ENCODE data around the gene DMPK.

Gene DMPK, protein sequence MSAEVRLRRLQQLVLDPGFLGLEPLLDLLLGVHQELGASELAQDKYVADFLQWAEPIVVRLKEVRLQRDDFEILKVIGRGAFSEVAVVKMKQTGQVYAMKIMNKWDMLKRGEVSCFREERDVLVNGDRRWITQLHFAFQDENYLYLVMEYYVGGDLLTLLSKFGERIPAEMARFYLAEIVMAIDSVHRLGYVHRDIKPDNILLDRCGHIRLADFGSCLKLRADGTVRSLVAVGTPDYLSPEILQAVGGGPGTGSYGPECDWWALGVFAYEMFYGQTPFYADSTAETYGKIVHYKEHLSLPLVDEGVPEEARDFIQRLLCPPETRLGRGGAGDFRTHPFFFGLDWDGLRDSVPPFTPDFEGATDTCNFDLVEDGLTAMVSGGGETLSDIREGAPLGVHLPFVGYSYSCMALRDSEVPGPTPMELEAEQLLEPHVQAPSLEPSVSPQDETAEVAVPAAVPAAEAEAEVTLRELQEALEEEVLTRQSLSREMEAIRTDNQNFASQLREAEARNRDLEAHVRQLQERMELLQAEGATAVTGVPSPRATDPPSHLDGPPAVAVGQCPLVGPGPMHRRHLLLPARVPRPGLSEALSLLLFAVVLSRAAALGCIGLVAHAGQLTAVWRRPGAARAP

DNA sequence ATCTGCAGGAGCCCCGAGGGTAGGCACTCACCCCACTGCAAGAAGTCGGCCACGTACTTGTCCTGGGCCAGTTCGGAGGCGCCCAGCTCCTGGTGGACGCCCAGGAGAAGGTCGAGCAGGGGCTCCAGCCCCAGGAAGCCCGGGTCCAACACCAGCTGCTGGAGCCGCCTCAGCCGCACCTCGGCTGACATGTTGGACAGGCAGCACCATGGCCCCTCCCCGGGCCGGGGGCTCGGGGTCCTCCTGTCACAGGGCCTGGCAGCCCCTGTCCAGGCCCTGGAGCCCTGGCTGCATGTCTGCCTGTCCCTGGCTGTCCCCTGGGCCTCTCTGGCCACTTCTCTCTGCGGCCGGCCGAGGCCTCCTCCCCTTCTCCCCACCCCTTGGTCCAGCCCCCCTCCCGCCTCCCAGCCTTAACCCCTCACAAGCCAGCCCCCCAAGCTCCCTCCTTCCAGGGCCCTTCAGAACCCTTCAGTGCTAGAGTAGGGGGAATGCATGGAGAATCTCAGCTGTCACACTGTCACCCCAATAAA is at the start of gene DMPK:
Gene DMPK (minus strand): TSS at position 329 of the 530 bp plus-strand sequence. CDS start 138 bp downstream, at position 191.
- no peak for DNase-seq (ENCODE audit: low read depth in 3 of 3)

DNA sequence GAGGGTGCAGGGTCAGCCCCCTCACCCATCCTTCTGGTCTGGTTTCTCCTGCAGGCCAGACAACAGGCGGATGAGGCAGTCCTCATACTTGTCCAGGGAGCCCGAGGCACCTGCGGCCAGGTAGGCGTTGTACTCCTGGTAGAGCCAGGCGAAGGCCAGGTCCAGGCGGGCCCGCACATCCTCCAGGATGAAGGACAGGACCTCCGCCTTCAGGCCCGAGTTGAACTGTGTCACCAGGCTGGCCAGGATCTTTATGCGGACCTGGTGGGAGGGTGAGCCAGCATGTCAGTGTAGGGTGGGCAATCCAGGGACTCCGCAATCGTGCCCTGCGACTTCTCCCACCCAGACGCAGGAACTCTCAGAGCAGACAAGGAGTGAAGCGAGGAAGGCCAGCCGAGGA is 46.7 kb upstream of the DMPK start:
- DNase-seq (ENCODE audit: low read depth in 3 of 3): no peak

DNA sequence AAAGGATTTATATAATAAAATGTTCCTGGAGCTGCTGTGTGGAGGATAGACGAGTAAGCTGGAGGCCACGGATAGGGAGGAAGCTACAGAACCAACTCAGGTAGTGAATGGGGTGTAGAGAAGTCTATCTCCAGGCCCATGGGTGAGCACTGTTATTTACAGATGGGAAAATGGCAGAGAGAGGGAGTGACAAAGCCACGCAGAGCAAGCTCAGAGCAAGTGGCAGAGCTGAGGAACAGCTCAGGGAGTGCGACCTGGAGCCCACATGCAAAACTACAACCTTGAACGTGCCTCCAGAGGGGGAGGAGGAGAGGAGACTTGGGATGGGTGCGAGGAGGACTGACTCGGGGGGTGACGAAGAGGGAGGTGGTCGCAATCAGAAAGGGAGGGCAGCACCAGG is 46.2 kb upstream of the DMPK start:
- no peak for DNase-seq (ENCODE audit: low read depth in 3 of 3)

DNA sequence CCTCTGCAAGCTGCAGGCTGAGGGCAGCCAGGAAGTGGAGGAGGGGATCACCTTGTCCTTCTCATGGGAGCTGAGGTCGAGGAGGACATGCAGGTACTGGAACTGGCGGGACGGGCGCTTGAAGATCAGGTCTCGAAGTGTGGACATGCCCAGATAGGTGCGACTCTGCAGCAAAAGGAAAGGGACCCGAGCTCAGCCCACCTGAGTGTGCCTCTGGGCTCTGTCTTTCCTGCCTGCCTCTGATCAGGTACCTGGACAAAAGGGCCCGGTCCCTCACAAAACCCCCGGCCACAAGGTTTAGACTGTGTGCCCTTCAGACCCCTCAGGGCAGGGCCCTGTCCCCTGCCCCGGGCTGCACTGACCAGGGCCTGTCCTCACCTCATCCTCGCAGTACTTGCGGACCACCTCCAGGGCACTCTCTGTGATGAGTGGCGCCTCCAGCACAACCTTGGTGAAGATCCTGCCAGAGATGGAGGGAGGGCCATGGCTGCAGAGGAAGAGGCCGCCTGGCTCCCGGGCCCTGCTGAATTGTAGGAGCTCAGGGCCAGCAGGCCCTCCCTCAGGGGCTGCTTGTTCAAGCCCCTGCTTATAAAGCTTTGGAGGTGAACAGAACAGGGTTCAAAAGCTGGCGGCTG is 45.3 kb upstream of the DMPK start:
- DNase-seq (ENCODE audit: low read depth in 3 of 3): no peak

DNA sequence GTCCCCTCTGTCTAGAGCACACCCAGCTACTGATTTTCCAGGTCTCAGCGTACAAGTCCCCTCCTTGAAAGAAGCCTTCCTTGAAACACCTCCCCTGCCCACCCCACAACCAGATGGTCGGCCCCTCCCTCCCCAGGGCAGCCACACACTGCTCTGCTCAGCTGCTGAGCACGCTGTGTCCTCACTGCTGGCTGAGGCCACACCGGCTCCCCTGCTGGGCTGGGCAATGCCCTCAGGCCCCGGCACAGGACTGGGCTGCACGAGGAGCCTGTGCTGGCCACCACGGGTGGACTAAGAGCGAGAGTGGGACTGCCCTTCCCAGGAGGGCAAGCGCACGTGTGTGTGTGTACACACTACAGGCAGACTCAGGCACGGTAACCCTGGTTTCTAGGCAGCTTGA is 44.6 kb upstream of the DMPK start:
- no peak for DNase-seq (ENCODE audit: low read depth in 3 of 3)

DNA sequence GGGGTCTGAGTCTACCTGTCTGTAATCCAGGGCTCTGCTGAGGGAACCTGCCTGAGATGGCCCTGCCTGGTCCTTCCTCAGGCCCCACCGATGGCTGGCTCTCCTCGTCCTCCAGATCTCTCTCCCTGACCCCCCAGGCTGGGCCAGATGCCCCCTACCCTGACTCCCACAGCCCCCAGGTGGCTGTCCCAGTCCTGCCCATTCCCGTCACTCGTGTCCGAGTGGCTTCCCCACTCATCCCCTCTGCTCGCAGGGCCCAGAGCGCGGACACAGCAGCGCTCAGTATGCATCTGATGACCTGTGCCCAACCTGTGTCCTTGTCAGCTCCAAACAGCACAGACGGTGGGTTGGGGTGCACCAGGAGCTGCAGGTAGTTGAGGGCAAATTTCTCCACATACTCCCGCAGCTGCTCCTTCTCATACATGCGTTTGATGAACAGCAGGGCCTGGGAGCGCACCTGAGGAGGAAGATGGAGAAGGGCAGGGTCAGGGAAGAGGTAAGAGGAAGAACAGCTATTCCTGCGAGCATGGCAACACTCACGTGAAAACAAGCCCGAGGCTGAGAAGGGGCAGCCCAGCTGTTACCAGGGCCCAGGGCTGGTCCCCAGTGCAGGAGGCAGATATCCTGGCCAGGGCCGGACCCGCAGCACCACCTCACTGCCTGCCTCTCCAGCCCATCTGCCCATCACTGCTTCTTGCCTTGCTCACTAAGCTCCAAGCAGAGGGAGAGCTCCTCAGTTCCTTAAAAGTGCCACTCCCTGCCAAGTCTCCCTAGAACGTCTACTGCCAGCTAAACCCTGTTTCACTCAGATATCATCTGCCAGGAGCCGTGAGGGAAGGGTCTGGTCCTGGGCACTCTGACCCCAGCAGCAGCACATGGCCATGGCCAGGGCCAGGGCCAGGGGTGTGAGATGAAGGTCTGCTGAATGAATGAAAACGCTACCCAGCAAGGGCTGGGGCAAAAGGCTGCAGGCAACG is 43.9 kb upstream of the DMPK start:
- DNase-seq (ENCODE audit: low read depth in 3 of 3): no peak

DNA sequence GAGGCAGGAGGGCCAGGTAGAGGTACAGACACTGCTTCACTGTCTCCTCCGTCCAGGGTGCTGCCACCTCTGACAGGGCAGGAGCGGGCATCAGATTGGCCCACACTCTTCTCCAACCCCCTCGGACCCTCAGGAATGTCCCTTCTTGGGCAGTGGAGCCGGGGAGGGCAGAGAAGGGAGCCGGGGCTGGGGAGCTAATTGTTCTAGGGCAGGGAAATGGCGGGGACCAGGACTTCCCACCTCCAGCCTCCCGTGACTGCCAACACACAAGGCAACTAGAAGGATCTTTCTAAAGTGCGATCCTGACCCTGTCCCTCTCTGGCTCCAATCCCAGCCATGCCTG is 42.9 kb upstream of the DMPK start:
- no peak for DNase-seq (ENCODE audit: low read depth in 3 of 3)

DNA sequence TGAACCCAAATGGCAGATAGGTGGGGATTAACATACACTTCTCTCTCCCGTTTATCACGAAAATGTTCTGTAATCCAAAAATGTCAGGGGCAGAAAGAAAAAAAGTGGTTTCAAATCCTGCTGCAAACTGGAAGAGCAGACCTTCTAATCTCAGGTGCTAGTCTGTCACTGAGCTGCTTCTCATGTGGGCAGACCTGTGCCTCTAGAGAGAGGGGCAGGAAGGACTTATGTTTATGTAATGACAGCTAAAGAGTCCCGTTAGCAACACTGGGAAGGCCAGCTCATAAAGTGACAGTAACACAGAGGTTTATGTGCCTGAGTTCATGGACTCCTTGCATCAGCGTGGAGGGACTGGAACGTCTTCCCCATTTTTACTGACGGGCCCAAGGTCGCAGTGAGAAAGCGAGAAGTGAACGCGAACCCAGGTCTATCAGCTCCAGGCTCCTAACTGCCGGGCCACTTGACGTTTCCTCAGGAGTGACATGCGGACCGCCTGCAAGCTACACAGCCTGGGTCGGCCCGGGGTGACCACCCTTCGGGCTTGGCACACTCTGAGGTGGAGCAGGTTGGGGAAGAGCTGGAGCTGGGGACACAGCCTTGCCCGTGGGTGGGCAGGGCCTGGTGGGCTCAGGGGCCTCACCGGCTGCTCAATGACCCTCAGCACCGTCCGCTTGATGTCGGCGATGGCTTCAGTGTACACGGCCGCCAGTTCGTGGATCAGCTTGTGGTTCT is 42.4 kb upstream of the DMPK start:
- no peak for DNase-seq (ENCODE audit: low read depth in 3 of 3)

DNA sequence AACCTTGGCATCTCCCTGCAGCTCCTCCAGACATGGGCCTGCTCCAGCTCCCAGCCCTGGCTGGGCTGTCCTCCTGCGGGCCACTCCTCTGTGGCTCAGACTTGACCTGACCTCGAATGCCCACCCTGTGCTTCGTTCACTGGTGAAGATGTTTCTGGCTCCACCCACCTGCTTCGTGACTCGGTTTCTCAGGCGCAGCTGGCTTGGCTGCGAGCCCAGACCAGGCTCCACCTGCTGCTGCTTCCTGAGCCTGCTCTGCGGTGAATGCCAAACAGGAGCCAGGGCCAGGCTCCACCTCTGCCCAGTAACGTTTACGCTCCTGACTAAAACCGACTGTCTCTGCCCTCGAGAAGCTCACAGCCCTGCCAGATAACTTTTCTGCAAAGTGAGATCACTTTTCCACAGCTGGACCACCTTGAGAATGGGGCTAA is 41.8 kb upstream of the DMPK start:
- no peak for DNase-seq (ENCODE audit: low read depth in 3 of 3)

DNA sequence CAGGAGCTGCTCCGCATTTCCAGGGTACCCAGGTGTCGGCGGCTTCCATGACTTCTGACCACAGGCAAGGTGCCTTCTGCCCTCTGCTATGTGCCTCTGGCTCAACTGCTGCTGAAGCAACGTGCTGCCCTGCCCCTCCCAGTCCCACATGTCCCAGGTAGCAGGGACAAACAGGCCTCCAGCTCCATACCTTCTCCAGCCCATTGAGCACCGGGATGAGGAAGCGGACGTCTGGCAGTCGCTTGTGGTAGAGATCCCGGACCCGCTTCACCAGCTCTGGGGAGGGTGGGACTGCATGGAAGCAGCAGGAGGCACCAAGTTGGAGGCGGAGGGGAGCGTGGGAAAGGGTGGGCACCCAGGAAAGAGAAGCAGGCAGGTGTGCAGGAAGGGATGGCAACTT is 40.9 kb upstream of the DMPK start:
- no peak for DNase-seq (ENCODE audit: low read depth in 3 of 3)

DNA sequence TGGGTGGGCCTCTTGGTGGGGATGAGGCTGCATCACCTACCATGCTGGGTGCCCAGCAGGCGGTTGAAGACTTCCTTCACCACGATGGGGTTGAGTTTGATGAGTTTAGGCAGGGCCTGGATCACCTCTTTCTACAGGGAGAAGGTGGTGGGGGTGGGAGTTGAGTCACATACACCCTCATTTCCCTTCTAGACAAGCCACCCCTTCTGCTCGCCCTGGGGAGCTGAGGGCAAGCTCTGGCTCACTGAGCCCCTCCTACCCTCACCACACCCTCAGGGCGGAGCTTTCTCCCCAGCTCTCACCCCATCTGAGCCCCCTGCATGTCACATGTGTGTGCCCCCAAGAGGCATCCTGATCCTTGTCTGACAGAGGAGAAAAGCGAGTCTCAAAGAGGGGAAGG is 40.4 kb upstream of the DMPK start:
- DNase-seq (ENCODE audit: low read depth in 3 of 3): no peak

DNA sequence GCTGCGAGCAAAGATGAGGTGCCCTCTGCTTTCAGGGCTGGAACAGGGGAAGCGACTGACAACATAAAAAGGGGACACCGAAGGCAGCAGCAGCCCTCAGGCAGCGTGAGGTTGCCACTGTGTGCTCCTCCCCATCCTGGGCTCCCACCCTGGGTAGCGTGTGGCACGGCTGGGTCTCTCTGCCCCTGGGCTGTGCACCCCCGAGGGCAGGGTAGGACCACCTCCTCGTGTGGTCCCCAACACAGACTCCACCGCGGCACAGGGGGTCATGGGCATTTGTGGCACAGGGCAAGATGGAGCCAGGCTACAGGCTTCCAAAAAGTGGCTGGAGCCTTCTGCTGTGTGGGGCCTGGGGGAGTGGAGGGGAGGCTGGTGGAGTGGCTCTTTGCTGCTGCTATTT is 39.3 kb upstream of the DMPK start:
- no peak for DNase-seq (ENCODE audit: low read depth in 3 of 3)

DNA sequence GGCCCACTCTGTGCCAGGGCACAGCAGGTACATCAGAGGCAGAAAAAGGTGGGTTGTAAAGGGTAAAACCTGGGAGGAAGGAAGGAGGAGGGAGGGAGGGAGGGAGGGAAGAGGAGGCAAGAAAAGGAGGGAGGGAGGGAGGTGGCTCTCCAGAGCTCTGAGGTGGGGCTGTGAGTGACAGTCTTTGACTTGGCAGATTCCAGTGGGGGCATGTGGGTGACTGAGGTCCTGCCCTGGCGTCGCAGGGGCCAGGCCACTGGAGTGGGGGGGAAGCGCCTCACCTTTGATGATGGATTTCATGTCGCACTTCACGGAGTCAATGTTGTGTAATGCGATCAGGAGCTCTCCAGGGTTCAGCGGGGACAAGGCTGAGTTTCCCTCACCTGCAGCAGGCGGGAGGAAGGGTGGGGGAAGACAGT is 38.8 kb upstream of the DMPK start:
- no peak for DNase-seq (ENCODE audit: low read depth in 3 of 3)

DNA sequence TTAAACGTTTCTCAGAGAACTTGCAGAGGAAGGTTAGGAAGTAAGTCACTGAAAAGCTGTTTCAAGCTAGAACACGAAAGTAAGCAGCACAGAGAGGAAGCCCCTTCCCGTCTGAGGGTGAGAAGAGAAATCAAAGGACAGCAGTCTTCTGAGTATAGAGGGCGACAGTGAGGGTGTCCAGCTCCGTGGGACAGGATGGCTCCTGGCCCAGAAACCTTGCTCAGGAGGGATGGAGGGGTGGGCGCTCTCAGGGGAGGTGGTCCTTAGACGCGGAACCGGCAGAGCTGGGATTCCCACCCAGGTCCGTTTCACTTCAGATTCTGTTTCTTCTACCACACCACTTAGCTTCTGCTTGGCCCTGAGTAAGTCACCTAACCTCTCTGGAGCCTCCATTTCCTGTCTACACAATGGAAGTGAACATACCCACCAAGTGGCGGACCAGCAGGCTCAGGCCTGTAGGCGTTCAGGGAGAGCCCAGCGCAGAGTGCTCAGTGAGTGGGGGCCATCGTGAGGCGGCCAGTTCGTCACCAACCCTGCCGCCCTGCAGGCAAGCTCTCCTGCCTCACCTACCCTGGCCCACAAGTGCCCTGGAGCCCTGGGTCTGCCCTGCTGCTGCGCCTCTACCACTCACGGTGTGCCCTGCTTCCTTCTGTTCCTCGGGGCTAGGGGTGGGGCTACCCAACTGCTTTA is 38.3 kb upstream of the DMPK start:
- DNase-seq (ENCODE audit: low read depth in 3 of 3): no peak

DNA sequence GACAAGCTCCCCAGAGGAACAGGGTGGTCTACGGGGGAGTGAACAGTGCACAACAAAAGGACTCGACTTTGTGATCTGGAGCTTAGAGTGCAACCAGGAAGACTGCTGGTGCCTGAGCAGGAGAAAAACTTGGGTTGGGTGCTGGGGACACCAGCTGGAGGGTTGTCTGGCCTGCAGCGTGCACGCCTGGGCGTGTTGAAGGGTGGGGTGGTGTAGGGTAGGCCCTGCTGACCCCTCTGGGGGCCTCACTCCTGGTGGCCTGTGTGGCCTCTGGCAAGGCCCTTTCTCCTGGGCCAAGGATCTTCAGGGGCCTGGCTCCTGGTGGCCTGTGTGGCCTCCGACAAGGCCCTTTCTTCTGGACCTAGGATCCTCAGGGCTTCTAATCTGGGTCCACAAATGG is 37.5 kb upstream of the DMPK start:
- no peak for DNase-seq (ENCODE audit: low read depth in 3 of 3)

DNA sequence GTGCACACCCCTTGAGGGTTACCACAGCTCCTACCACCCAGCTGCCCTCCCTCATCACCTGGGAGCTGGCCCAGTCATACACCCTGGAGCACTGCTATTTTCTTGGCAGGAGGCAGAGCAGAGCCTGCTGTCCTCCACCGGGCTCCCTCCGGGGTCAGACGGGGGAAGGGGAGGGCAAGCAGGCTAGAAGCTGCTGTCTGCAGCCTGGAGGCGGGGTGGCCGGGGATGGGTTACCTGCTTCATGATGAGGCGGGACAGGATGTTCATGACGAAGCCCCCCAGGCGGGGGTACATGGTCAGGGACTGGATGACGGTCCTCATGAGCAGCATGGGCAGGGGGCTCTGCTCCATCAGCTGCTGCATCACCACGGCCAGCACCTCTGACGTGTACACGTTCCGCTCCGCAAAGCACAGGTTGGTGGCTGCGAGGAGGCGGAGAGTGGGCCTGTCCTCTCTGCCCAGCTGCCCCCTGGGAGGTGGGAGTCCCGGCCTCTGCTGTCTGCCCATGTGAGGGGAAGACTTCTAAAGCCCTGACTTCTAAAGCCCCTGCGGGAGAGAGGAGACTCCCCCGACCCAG is 35.5 kb upstream of the DMPK start:
- DNase-seq (ENCODE audit: low read depth in 3 of 3): no peak

DNA sequence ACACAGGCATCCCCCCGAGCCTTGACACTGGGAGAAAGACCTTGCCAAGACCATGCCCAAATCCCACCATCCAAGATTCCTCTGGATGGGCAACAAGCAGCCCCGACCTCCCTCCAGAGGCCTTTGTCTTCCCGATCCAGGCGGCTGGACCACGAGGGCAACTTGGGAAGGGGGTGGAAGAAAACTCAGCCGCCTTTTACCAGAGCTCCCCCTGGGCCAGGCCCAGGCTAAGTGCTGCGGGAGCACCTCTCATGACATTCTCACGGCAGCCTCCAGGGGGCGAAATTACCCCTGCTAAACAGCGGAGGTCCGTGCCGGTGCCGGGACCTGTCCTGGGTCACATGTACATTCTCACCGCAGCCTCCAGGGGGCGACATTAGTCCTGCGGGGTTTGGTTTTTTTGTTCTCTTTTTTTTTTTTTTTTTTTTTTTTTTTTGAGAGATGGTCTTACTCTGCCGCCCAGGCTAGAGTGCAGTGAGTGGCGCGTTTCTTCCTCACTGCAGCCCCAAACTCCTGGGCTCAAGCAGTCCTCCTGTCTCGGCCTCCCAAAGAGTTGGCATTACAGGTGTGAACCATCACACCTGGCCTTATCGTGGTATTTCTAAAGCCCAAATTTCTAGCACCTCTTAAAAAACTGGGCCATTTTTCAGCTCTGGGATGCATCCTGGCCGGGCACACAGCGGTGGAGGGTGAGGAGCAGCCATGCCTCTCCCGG is 34.9 kb upstream of the DMPK start:
- DNase-seq (ENCODE audit: low read depth in 3 of 3): peak; percentile 92 to 98 (median 95)

DNA sequence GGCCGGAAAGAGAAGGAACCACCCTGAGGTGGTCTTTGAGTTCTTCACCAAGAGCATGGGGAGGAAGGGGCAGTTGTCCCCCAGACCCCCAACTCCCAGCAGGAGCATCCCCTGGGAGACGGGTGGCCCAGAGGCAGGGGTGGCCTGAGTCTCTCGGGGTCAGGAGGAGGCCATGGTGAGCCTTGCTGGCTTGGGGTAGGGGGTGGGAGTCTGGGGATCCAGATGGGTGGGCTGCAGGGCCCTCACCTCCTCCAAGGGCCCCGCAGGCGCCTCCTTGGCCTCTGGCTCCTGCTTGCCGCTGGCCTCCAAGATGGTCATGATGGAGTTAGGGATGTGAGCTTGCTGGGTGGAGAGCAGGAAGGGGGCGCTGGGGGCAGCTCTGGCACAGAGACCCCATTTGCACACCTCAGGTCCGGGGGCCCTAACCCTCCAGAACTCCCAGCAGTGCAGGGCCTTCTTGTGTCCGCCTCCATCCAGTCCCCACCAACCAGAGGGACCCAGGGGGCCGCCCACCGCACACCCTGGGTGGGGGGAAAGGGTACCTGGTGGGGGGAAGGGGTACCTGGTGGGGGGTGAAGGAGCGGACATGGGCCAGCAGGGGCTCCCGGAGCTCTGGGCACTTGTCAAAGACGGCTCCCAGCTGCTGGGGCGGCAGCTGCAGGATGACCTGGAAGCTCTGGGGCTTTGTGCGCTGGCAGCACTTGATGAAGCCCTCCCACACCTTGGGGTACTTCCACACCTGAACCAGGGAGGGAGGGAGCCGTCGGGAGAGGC is 34.1 kb upstream of the DMPK start:
- no peak for DNase-seq (ENCODE audit: low read depth in 3 of 3)

Measured in stimulated activated CD4-positive, alpha-beta T cell treated with anti-CD3 and anti-CD28 coated beads, TNF-alpha, amount 100 ng/mL, for 24 hours (primary cell).